ENCODE data around the gene APOBEC3B. TPM values are rescaled to one million over a fixed set of nuclear protein-coding genes. Genes with fewer than 3 reads are reported as not detected.
"Not testable (repeated sequence)": the region's sequence is repeated elsewhere in the genome, so short reads cannot be mapped to it uniquely, and the experiment has no call there.

Gene APOBEC3B
- total RNA-seq, 2 experiments from 2014 or later: 12.1 to 13.3 TPM

GRCh38 chr22:38959590-38959989 is 22.6 kb upstream of the APOBEC3B start:
- Mint-ChIP-seq H3K9me3 (ENCODE audit: insufficient read depth) (no peaks in the 10 kb centered on the region), H3K4me1 (ENCODE audit: low read depth) (peaks cover 26% of the 10 kb centered on the region), H3K27me3 (ENCODE audit: low read depth) (peaks cover 5% of the 10 kb centered on the region), H3K4me3 (no peak overlapping the region), H3K27ac (no peak overlapping the region), H3K36me3 (ENCODE audit: low read depth) (no peaks in the 10 kb centered on the region)
- DNase-seq (no peak), ATAC-seq (no peak)
- CTCF ChIA-PET: no interaction called here
- POLR2A ChIA-PET: no interaction called here

DNA sequence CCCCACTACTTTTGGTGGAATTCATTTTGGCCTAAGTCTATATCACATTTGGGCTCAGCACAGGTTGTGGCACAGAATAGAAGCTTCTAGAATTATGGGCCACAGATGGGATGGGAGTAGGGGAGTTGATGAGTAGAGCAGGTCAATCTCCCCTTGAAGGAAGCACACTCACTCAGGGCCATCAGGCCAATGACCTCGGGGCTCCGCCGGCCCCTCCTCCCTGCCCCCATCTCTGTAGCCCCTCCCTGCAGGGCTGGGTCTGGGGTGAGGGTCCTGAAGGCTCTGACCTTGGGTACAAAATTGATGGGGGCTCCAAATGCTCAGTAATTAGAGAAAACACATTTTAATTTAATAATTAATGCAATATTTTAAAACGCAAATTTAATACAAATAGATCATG is 21.5 kb upstream of the APOBEC3B start:
- DNase-seq; H3K36me3 Mint-ChIP-seq (ENCODE audit: low read depth); H3K9me3 Mint-ChIP-seq (ENCODE audit: insufficient read depth); CTCF ChIA-PET; ATAC-seq; POLR2A ChIA-PET; H3K27ac Mint-ChIP-seq; H3K4me3 Mint-ChIP-seq; H3K27me3 Mint-ChIP-seq (ENCODE audit: low read depth): not testable (repeated sequence)
- peaks cover 16% of the 10 kb centered on the region for H3K4me1 Mint-ChIP-seq (ENCODE audit: low read depth)

GRCh38 chr22:38963291-38963738 is 18.8 kb upstream of the APOBEC3B start:
- H3K36me3 Mint-ChIP-seq (ENCODE audit: low read depth); DNase-seq; ATAC-seq; H3K27ac Mint-ChIP-seq; H3K27me3 Mint-ChIP-seq (ENCODE audit: low read depth); CTCF ChIA-PET; H3K4me3 Mint-ChIP-seq; H3K9me3 Mint-ChIP-seq (ENCODE audit: insufficient read depth); POLR2A ChIA-PET: not testable (repeated sequence)
- H3K4me1 Mint-ChIP-seq (ENCODE audit: low read depth): peaks cover 18% of the 10 kb centered on the region

GRCh38 chr22:38963872-38964271 is 18.3 kb upstream of the APOBEC3B start:
- Mint-ChIP-seq H3K27ac (no peak overlapping the region), H3K4me3 (no peak overlapping the region)
- ATAC-seq: no peak

DNA sequence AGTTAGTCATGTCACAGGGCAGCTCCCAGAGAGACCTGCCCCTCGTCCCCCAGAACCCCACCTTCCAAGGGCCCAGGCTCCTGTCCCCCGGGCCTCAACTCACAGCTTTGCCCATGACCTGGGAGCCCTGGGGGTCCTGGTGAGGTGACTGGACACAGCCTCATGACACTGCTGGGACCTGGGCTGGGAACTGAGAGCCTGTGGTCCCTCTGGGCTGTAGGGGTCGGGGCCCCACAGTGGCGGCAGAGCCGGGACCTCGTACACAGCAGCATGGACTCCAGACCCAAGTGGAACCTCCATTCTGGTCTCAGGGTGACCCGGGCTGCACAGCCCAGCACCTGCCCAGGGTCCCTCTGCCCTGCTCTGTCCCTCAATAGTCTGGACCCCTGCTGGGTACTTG is 17.8 kb upstream of the APOBEC3B start:
- no peak overlapping the region for H3K27ac Mint-ChIP-seq
- no peaks in the 10 kb centered on the region for H3K36me3 Mint-ChIP-seq (ENCODE audit: low read depth)
- H3K27me3 Mint-ChIP-seq (ENCODE audit: low read depth): peaks cover 5% of the 10 kb centered on the region
- ChIA-PET CTCF (interaction anchor here (0.8 to 1.1 kb wide), 2 partner anchors 10 to 94 kb away, joined by 3 to 4 read pairs; no protein-coding TSS in a partner anchor), POLR2A (no interaction called here)
- ATAC-seq: no peak
- peaks cover 13% of the 10 kb centered on the region for H3K4me1 Mint-ChIP-seq (ENCODE audit: low read depth)
- H3K4me3 Mint-ChIP-seq: no peak overlapping the region
- DNase-seq: no peak
- H3K9me3 Mint-ChIP-seq (ENCODE audit: insufficient read depth): no peaks in the 10 kb centered on the region

More at GRCh38 chr22:38963872-38964271, 18.3 kb upstream of the APOBEC3B start:
- Mint-ChIP-seq H3K4me1 (ENCODE audit: low read depth) (peaks cover 17% of the 10 kb centered on the region), H3K27me3 (ENCODE audit: low read depth) (peaks cover 4% of the 10 kb centered on the region), H3K9me3 (ENCODE audit: insufficient read depth) (no peaks in the 10 kb centered on the region), H3K36me3 (ENCODE audit: low read depth) (no peaks in the 10 kb centered on the region)
- CTCF ChIA-PET: interaction anchor here (0.8 to 1.1 kb wide), 2 partner anchors 10 to 94 kb away, joined by 3 to 4 read pairs; no protein-coding TSS in a partner anchor
- POLR2A ChIA-PET: no interaction called here
- no peak for DNase-seq

GRCh38 chr22:38964989-38965388 is 17.2 kb upstream of the APOBEC3B start:
- ATAC-seq (no peak), DNase-seq (no peak)
- ChIA-PET POLR2A (no interaction called here), CTCF (interaction anchor here (1.1 kb wide), 1 partner anchor 9 kb away, joined by 3 read pairs; no protein-coding TSS in a partner anchor)
- Mint-ChIP-seq H3K36me3 (ENCODE audit: low read depth) (no peaks in the 10 kb centered on the region), H3K4me1 (ENCODE audit: low read depth) (peaks cover 7% of the 10 kb centered on the region), H3K27me3 (ENCODE audit: low read depth) (peaks cover 8% of the 10 kb centered on the region), H3K27ac (no peak overlapping the region), H3K9me3 (ENCODE audit: insufficient read depth) (no peaks in the 10 kb centered on the region), H3K4me3 (no peak overlapping the region)

GRCh38 chr22:38965614-38966379 is 16.4 kb upstream of the APOBEC3B start:
- POLR2A ChIA-PET: no interaction called here
- H3K4me3 Mint-ChIP-seq: no peak overlapping the region
- H3K4me1 Mint-ChIP-seq (ENCODE audit: low read depth): peaks cover 7% of the 10 kb centered on the region

DNA sequence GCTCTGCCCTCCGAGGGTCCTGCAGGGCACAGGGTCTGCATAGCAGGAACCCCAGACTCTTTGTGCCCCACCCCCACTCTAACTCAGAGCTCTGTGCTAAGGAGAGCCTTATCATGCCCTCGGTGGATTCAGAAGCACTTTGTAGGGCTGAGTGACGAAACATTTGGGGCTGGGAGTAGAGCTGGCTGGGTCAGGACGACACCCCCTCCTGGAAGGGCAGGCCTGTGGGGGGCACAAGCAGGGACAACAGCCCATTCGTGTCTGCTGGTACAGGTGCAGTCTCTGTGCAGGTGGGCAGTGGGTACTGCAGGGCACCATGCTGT is 15.8 kb upstream of the APOBEC3B start:
- H3K27me3 Mint-ChIP-seq (ENCODE audit: low read depth): peaks cover 15% of the 10 kb centered on the region
- ChIA-PET POLR2A (interaction anchor here (1.2 kb wide), 1 partner anchor 14 kb away, joined by 3 read pairs; no protein-coding TSS in a partner anchor), CTCF (interaction anchor here (0.6 kb wide), 1 partner anchor 140 kb away, joined by 3 read pairs; no protein-coding TSS in a partner anchor)

More at GRCh38 chr22:38965614-38966379, 16.4 kb upstream of the APOBEC3B start:
- H3K36me3 Mint-ChIP-seq (ENCODE audit: low read depth): no peaks in the 10 kb centered on the region
- H3K9me3 Mint-ChIP-seq (ENCODE audit: insufficient read depth): no peaks in the 10 kb centered on the region
- DNase-seq: no peak
- H3K27ac Mint-ChIP-seq: no peak overlapping the region
- H3K27me3 Mint-ChIP-seq (ENCODE audit: low read depth): peaks cover 12% of the 10 kb centered on the region
- ATAC-seq: no peak
- CTCF ChIA-PET: interaction anchor here (0.6 kb wide), 1 partner anchor 139 kb away, joined by 3 read pairs; no protein-coding TSS in a partner anchor

GRCh38 chr22:38966942-38967341 is 15.2 kb upstream of the APOBEC3B start:
- no peaks in the 10 kb centered on the region for H3K9me3 Mint-ChIP-seq (ENCODE audit: insufficient read depth)
- no peak overlapping the region for H3K4me3 Mint-ChIP-seq
- peaks cover 7% of the 10 kb centered on the region for H3K4me1 Mint-ChIP-seq (ENCODE audit: low read depth)
- no peaks in the 10 kb centered on the region for H3K36me3 Mint-ChIP-seq (ENCODE audit: low read depth)
- POLR2A ChIA-PET: interaction anchor here (1.2 kb wide), 1 partner anchor 14 kb away, joined by 3 read pairs; no protein-coding TSS in a partner anchor
- ATAC-seq: no peak
- DNase-seq: no peak
- peaks cover 21% of the 10 kb centered on the region for H3K27me3 Mint-ChIP-seq (ENCODE audit: low read depth)
- H3K27ac Mint-ChIP-seq: no peak overlapping the region
- CTCF ChIA-PET: no interaction called here

More for the DNA sequence above, 15.8 kb upstream of the APOBEC3B start:
- Mint-ChIP-seq H3K27ac (no peak overlapping the region), H3K4me3 (no peak overlapping the region), H3K4me1 (ENCODE audit: low read depth) (peaks cover 7% of the 10 kb centered on the region), H3K9me3 (ENCODE audit: insufficient read depth) (no peaks in the 10 kb centered on the region), H3K36me3 (ENCODE audit: low read depth) (no peaks in the 10 kb centered on the region)
- ATAC-seq (no peak), DNase-seq (no peak)

GRCh38 chr22:38967451-38968450 is 14.4 kb upstream of the APOBEC3B start:
- H3K9me3 Mint-ChIP-seq (ENCODE audit: insufficient read depth): no peaks in the 10 kb centered on the region
- peaks cover 10% of the 10 kb centered on the region for H3K4me1 Mint-ChIP-seq (ENCODE audit: low read depth)
- no peak for DNase-seq
- no peaks in the 10 kb centered on the region for H3K36me3 Mint-ChIP-seq (ENCODE audit: low read depth)
- peak overlapping the region; percentile 55 for H3K27ac Mint-ChIP-seq
- H3K27me3 Mint-ChIP-seq (ENCODE audit: low read depth): peaks cover 25% of the 10 kb centered on the region
- POLR2A ChIA-PET: interaction anchor here (1.2 kb wide), 1 partner anchor 13 kb away, joined by 3 read pairs; no protein-coding TSS in a partner anchor
- H3K4me3 Mint-ChIP-seq: no peak overlapping the region
- CTCF ChIA-PET: no interaction called here
- no peak for ATAC-seq

GRCh38 chr22:38968801-38969200 is 13.3 kb upstream of the APOBEC3B start:
- CTCF ChIA-PET: no interaction called here

More at GRCh38 chr22:38968801-38969200, 13.3 kb upstream of the APOBEC3B start:
- Mint-ChIP-seq H3K9me3 (ENCODE audit: insufficient read depth) (no peaks in the 10 kb centered on the region), H3K27ac (no peak overlapping the region), H3K36me3 (ENCODE audit: low read depth) (no peaks in the 10 kb centered on the region), H3K4me3 (no peak overlapping the region), H3K27me3 (ENCODE audit: low read depth) (peaks cover 25% of the 10 kb centered on the region), H3K4me1 (ENCODE audit: low read depth) (peaks cover 14% of the 10 kb centered on the region)
- POLR2A ChIA-PET: no interaction called here
- DNase-seq: no peak
- no peak for ATAC-seq
